T47D (cell line): ENCODE measurements around the gene VILL.

Experiments
- DNase-seq, 2 experiments: peaks; one replicate each; pipeline versions ENCODE4 v3.0.0 to v3.0.0-alpha.2; 2011 to 2012; ENCODE audit warnings: low read depth in 1 of 2, low spot score in 1 of 2
- JUND ChIP-seq: IDR thresholded peaks from 2 replicates; pipeline ENCODE4 v1.6.1; 2012; ENCODE audit warnings: low read depth
- in situ Hi-C: cut with HindIII; loops from 2 replicates; pipeline ENCODE4 v1.10.0; 2016; ENCODE audit warnings: low sequenced_read_pairs, low pct_unique_long_range_greater_than_20kb

VILL gene

GRCh38 chr3:38000965-38001455 lies 10.4 kb downstream of the VILL start:
- in situ Hi-C loops = no loop called here
- no peak for TF ChIP-seq JUND
- DNase-seq = no peak

- TF ChIP-seq JUND = no peak
- DNase-seq = peak in 1 of 2 experiments; percentile 80
Measured at GRCh38 chr3:38001456-38002081, 11.0 kb downstream of the VILL start.

GRCh38 chr3:38002291-38002876 lies 11.8 kb downstream of the VILL start:
- no peak for DNase-seq
- TF ChIP-seq JUND = no peak
- in situ Hi-C loops = no loop called here

More at GRCh38 chr3:38001456-38002081, 11.0 kb downstream of the VILL start:
- in situ Hi-C loops = no loop called here

GRCh38 chr3:38002940-38003339 lies 12.4 kb downstream of the VILL start:
- in situ Hi-C loops = no loop called here
- no peak for TF ChIP-seq JUND
- no peak for DNase-seq

GRCh38 chr3:38003371-38003816 lies 12.8 kb downstream of the VILL start:
- peak in 1 of 2 experiments; percentile 61 for DNase-seq
- no peak for TF ChIP-seq JUND
- in situ Hi-C loops = no loop called here

GRCh38 chr3:38003817-38004414 lies 13.3 kb downstream of the VILL start:
- TF ChIP-seq JUND = no peak
- no peak for DNase-seq

GRCh38 chr3:38004415-38005075 lies 14.0 kb downstream of the VILL start:
- DNase-seq = peak; percentile 82 to 91
- TF ChIP-seq JUND = no peak
- in situ Hi-C loops = no loop called here

More at GRCh38 chr3:38003817-38004414, 13.3 kb downstream of the VILL start:
- in situ Hi-C loops = no loop called here

- in situ Hi-C loops = no loop called here
- no peak for DNase-seq
- no peak for TF ChIP-seq JUND
Measured at GRCh38 chr3:38005076-38006020, 14.8 kb downstream of the VILL start.

GRCh38 chr3:38006031-38006430 lies 15.4 kb downstream of the VILL start:
- TF ChIP-seq JUND = no peak
- no peak for DNase-seq
- in situ Hi-C loops = no loop called here

GRCh38 chr3:38006445-38006995 lies 15.9 kb downstream of the VILL start:
- in situ Hi-C loops = no loop called here
- TF ChIP-seq JUND = no peak
- DNase-seq = no peak

- TF ChIP-seq JUND = no peak
- in situ Hi-C loops = no loop called here
- DNase-seq = no peak
Measured at GRCh38 chr3:38007754-38008090, 17.1 kb downstream of the VILL start.
